ENCODE data around the gene DNASE1L3.

Gene DNASE1L3

DNA sequence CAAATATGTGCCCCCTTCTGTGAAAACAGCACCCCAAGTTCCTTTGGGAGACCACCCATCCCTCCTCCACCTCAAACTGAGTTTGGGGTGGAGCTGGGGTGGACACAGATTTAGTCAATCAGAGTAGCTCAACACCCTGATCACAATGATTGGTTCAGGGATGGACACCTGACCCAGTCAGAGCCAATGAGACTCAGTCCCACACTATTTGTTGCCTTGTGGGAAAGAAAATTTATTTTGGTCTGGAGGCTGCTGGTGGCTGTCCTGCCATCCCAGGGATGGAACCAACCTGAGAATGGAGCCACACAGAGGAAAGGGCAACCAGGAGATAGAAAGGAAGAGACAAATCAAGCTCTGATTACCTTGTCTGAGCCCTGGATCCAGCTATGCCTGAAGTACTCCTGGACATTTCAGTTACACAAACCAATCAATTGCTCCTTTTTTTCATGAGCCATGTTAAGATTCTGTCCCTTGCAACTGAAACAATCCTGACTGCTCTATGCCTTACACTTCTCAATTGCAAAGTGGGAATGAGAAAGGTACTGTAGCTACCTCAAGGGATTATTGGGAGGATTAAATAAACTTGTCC, 10.6 kb downstream of the DNASE1L3 start:
- no peak for DNase-seq (ENCODE audit: low spot score)

DNA sequence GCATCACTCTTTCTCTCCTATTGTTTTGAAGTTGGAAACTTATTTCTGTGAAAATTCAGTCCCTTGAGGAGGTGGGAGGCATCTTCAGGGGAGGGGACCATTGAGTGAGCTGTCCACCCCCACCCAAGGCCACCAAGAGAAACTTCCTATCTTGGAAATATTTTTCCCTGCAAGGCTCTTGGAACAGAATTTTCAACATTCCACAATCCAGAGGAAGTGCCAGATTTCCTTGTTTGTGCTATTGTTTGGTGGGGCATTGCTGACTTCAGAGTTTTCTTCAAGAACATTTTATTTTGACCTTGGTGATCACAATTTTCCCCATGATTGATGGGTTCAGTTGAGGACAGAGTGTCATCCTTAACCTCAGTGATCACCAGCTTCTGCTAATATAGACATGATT, 12.0 kb downstream of the DNASE1L3 start:
- no peak for DNase-seq (ENCODE audit: low spot score)

DNA sequence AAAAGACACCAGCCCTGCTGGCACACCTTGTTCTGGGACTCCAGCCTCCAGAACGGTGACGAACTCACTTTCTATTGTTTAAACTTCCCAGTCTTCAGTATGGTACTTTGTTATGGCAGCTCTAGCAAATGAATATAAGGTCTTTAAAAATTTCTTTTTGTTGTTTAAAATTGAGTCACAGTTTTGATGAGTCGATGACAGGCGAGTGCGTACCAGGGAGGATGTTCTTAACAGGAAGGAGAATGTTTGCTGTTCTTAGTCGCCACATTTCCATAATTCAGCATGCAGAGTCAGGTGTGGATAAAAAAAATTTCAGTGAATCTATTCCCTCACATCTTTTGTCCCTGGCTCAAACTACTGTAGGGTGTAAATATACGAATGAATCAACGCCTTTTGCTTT, 12.4 kb downstream of the DNASE1L3 start:
- DNase-seq (ENCODE audit: low spot score): no peak

DNA sequence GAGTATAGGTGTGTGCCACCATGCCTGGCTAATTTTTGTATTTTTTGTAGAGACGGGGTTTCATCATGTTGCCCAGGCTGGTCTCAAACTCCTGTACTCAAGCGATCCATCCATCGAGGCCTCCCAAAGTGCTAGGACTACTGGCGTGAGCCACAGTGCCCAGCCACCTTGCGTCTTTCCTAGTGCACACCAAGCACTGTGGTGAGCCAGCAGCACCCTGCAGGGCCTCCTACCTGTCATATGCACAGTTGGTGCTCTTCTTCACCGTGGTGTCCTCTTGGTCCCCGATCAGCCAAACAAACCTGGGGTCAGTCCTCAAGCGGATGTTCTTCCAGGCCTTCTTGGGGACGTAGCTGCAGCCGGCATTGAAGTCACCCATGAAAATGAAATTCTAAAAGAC, 13.2 kb downstream of the DNASE1L3 start:
- DNase-seq (ENCODE audit: low spot score): no peak

DNA sequence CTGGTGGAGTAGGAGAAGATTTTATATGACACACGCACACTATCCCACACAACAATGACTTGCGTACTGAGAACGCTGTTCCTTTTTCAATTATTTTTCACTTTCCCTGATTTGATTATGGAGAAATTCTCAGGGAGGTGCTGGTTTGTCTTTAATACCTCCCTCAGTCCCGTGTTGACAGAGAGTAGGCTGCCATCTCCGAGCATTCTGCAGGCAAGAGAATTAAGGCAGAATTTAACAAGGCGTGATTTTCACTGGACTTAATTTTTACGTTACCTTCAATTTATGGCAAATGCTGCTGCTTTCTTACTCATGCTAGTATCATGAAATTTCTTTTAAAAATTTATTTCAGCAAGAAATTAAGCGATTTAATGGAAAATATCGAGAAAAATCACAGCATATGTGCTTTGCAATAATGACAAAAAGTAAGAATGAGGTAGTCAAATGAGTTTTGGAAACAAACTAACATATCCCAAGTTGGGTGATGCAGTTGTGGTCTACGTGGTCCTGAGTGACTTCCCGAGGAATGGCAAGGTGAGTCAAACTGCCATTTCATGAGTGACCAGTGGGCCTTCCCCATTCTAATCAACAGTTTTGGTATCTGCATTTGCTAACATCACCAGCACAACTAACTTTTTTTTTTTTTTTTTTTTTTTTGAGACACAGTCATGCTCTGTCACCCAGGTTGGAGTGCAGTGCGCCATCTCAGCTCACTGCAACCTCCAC, 16.9 kb downstream of the DNASE1L3 start:
- DNase-seq (ENCODE audit: low spot score): no peak

DNA sequence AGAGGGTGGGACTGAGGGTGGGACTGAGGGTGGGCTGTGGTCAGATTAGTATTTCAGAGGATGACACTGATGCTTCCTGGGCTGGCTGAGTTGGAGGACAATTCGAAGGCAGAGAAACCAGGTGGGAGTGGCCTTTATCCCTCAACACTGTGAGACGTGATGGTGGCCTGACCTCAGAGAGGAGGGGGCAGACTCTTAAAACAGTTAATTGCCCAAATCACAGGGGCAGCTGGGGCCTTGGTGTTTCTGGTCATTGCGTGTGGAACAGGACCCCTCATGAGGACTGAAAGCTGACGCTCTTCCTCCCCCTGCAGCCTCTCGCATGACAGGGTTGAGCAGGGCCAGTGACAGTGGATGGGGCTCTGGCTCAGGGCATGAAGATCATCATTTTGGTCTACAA, 18.7 kb downstream of the DNASE1L3 start:
- no peak for DNase-seq (ENCODE audit: low spot score)

DNA sequence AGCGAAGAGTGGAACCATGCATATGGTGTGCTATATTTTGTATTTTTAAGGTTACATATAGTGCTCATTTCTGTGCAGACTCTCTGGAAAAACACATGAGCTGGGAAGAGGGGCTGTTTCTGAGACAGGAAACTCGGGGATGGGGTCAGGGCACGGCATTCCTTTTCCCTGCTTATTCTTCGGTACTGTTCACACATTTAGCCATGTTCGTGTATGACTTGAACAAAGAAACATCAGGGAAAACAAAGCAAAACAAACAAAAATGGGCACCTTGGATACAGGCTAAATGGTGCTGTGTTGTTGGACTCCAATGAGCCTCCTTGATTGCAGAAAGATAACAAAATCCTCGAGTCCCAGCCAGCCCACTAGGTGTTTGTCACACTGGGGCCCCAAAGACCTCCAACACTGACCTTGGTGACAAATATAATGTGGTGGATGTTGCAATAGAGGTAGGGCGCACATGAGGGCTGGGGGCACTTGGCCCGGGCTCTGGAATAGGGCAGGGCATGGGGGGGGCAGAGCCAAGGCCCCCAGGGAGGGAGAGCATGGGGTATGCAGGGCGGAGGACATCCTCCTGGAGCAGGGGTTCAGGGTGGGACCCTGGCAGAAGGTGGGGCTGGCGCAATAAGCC, 19.3 kb downstream of the DNASE1L3 start:
- DNase-seq (ENCODE audit: low spot score): no peak

DNA sequence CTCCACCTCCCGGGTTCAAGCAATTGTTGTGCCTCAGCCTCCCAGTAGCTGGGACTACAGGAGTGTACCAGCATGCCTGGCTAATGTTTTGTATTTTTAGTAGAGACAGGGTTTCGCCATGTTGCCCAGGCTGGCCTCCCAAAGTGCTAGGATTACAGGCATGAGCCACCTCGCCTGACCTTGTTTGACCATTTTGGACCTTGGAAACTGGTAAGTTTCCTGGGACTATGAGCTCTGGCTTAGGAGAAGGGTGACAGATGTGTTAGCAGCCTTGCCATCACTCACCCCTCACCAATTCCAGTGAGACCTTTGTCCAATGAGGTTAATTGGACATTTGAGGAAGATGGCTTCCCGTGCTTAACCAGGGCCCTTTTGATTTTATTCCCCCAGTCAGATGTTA, 19.9 kb downstream of the DNASE1L3 start:
- DNase-seq (ENCODE audit: low spot score): no peak

DNA sequence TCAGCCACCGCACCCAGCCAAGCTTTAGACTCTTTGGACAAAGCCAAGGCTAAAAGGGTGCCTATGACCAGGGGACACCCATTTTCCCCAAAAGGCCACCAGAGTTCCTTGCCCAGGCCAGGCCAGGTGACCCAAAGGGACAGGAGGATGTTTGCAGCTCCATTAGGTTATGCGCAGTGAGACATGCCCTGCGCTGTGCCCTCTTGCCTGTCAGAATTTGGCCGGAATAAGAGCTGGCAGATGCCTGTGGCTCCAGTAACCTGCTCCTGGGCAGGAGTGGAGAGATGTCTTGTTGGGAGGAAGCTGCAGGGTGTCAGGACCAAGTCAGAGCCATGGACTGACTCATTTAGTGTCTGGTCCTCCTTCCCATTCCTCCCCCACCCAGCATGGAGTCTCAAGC, 20.5 kb downstream of the DNASE1L3 start:
- no peak for DNase-seq (ENCODE audit: low spot score)

DNA sequence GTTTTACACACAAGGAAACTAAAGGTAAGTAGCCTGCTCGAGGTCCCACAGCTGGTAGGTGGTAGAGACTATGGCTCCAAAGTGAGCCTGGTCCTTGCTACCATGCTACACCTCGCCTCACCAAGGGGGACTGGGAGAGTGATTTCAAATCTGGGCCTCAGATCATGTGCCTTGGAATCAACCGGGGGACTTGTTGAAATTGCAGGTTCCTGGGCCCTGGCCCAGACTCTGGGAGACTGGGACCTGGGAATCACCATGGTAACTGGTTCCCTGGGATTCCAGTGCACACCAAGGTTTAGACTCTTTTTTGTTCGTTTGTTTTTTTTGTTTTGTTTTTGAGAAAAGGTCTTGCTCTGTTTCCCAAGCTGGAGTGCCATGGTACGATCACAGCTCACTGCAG, 21.1 kb downstream of the DNASE1L3 start:
- no peak for DNase-seq (ENCODE audit: low spot score)

DNA sequence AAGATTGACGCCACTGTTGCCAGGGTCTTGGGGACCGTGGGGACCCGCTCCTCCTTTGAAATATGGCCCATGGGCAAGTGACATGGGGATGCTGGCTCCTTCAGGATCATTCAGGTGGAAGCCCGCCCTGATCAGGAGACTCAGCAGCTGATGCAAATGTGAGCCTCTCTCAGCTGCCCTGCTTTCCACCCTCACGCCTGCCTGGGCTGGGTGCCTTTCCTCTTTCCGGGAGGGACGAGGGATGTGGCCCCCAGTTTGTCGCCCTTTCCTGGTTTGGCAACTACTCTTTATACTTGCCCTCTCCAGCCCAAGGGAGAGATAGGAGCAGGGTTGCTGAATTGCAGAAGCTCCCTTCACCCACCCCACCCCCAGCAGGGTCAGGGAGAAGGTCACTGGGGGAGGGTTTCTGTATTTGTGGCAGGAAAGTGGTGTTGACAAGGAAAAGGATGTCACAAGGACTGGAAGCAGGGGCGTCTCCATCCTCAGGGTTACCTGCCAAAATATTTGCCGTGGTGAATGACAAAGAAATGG, 21.8 kb downstream of the DNASE1L3 start:
- no peak for DNase-seq (ENCODE audit: low spot score)

DNA sequence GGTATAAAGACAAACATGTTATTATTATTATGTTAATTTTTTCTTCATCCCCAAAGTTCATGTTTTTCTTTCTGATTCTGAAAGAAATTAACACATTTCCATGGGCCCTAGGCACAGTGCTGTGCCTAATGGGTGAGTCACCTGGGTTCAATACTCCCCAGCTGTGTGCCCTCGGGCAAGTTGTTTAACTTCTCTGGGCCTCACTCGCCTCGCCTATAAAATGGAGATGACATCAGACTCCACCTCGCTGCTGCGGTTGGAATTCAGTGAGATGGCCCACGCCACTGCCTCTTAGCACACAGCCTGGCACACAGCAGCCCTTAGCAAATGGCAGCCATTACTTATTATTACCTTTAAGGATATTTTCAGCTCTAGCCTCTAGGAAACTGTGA, 22.6 kb downstream of the DNASE1L3 start:
- no peak for DNase-seq (ENCODE audit: low spot score)

DNA sequence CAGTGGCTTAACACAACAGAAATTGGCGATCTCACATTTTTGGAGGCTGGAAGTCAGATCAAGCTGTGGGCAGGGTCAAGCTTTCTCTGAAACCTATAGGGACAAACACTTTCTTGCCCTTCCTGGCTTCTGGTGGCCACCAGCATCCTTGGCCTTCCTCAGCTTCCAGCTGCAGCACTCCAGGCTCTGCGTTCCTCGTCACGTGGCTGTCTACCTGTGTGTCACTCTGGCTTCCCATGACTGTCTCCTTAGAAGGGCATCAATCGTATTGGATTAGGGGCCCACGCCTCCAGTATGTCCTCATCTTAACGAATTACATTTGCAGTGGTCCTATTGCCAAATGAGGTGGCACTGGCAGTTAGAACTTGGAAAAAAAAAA, 25.8 kb downstream of the DNASE1L3 start:
- no peak for DNase-seq (ENCODE audit: low spot score)

DNA sequence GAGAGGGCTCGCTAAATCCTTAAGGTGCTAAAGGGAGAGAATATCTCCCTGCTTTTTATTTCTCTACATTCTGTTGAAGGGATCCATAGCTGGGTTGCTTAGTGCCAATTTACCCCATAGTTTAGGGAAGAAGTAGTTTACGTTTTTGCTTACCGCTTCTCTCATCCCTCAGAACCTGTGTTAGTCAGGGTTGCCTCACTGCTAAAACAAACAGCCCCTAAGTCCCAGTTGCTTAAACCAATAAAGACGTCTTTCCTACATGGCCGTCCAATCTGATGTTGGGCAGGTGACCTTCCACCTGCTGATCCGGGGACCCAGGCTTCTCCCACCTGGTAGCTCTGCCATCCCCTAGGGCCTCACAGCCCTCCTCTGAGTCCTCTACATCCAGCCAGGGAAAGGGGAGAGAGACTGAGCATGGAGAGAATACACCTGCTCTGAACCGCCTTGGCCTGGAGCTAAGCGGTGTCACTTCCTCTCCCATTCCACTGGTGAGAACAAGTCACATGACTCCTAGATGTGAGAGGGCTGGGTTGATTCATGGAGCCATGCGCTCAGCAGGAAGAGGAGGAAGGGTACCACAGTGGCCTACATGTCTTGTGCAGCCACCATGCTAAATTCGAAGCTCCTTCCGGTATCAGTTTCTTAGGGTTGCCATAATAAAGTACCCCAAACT, 26.3 kb downstream of the DNASE1L3 start:
- DNase-seq (ENCODE audit: low spot score): no peak

DNA sequence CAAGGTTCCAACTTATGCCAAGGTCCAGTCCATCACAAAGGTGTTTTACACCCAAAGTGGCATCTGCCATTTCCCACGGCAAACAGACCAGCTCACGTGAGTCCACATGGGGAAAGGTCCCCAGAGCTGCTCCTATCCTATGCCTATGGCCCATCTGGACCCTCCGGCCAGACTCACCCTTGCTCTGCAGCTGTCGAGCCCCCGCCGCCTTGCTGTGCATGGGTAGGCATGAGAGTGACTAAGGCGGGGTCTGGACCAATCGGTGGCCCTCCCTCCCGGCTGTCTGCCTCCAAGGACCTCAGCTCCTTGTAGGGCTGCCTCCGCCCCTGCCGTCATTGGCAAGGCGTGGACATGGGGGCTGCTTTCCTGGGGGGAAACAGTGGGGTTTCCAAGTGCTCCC, 26.9 kb downstream of the DNASE1L3 start:
- DNase-seq (ENCODE audit: low spot score): no peak

DNA sequence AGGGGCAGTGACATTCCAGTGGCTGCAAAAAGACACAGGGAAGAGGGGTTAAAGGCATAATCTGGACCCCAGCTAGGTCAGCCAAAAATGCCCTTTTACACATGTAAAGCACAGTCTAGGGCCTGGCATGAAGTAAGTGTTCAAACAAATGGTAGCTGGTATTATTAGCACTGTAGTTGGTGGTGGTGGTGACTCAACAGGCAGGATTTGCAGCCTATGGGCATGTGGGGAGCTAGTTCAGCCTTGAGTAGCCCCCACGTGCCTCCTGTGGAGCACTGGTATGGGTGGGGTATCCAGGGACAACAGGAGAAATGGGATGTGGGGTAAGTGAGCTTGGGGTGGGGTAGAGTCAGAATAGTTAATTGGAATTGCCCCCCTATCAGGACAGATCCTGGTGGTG, 27.6 kb downstream of the DNASE1L3 start:
- no peak for DNase-seq (ENCODE audit: low spot score)

DNA sequence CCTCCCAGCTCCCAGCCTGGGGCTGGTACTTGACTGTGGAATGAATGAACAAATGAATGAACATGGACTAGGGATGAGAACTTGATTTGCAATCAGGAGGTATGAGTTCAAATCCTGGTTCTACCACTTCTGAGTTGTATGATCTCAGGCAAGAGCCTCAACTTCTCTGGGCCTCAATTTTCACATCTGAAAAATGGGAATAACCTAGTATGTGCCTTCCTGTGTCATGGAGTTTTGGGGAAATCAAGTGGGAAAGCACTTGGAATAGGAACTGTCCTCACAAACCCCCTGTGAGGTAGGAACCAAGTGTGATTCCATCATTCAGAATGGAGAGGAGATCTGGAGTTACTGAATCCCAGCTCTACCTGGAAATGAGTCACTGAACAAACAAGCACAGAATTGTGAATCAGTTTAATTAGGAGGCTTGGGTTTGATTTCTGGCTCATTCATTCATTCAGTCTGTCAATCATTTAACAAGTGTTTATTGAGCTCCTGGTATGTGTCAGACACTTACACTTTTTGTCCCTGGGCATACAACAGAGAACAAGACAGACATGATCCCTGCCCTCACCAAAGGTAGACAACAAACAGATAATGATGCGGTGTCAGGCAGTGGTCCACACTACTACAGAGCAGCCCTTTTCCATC, 29.7 kb downstream of the DNASE1L3 start:
- DNase-seq (ENCODE audit: low spot score): no peak

DNA sequence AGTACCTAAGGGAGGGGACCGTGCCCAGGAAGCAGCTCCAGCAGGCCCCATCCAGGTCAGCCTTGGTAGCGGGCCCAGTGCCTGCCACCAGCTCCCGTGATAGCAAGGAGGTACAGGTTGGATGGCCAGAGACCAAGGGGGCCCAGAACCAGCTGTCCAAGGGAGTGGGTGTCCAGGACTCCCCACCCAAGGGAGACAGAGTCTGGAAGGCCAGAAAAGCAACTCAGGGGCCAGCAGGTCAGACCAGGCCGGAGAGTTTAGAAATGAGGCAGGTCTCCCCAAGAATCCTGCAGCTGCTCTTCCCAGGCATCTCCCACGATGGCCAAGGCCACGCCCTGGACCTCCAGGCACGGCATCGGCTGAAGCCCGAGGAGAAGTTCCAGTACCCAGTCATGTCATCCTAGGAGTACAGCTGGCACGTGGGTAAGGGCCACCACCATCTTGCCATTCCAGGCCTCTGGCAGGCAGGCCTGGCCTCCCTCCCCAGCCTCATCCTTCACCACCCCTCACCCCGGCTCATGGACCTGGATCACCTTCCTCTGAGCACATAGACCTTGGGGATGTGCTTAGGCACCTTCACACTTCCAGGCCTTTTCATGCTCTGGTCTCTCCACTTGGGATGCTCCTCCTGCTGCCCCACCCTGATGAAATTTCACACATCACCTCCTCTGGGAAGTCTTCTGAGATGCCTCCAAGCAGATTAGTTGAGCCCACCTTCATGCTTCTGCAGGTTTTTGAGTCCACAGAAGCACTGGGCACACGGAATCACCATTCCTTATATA, 30.5 kb downstream of the DNASE1L3 start:
- DNase-seq (ENCODE audit: low spot score): no peak

DNA sequence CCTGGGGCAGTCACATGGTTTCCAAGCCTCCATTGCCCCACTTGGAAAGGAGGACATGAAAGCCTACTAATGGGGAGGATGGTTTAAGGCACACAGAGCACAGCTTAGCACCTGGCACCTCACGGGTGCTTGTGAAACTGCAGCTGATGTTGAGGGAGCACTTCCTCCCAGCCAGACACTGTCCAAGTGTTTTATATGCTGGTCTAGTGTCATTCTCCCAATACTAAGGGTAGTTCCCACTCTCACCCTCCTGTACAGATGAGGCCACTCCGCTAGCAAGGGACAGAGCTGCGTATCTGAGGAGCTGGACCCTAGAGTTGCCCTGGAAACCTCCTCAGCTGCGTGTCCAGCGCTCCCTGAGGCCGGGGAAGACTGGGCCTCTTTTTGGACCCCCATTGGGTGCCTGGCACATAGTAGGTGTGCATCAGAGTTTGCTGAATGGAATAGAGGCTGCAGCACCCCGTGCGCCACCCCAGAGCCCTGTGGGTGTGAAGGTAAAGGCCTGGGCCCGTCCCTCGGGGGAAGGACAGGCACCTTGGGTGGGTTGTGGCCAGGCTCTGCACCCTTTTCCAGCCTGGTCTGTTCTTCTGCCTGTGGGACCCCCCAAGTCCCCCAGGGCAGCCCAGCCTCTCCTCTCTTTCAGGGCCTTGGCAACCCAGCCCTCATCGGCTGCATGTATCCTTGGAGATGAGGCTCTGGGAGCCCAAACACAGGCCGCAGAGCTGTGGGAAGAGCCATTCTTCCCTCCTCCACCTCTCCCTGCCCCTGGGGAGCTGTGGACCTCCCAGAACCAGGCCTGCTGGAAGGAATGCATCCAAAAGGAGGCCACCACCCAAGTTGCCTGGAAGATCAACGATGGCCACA, 31.3 kb downstream of the DNASE1L3 start:
- DNase-seq (ENCODE audit: low spot score): no peak

DNA sequence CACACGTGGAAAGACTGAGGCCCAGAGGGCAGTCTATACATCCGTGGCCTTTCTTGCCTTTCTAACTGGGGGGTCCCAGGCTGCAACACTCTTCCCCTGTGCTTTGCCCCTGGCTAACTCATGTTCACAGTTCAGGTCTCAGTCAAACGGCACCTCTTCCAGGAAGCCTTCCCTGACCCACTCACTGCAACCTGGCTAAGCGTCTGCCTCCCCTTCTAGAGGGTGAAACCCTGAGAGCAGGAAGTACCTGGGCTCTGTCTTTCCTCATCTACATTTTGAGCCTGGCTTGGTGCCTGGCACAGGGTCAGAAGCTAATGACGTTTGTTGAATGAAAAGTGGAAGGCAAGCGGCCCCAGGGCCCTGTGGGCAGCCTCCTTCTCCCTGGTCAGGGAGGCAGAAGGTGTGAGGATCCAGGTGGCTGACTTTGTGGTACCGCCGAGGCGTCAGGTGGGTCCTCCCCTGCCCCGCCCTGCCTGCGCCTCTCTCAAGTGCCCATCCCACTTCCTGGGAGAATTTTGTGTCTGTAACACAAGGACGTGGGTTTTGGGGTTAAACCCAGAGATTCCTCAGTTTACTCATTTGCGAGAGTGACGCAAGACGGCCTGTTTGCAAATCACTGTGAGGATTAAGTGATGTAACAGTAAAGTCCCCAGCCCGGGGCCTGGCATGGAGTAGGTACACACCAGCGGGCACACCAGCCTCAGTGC, 32.1 kb downstream of the DNASE1L3 start:
- DNase-seq (ENCODE audit: low spot score): no peak

All from AG08396 (cell line).